ENCODE data around the gene TMEM141.

TMEM141 gene

GRCh38 chr9:136793086-136793946 lies 2.2 kb downstream of the TMEM141 start:
- Histone ChIP-seq H2AFZ (ENCODE audit: low read length) (no peak overlapping the region), H3K9me3 (ENCODE audit: low read length) (no peaks in the 10 kb centered on the region), H3F3A (ENCODE audit: insufficient read depth, low read length) (no peaks in the 10 kb centered on the region), H4K20me1 (ENCODE audit: insufficient read depth, low read length) (no peaks in the 10 kb centered on the region), H3K27me3 (ENCODE audit: insufficient read depth, low read length) (no peaks in the 10 kb centered on the region), H3K4me2 (ENCODE audit: low read length) (no peak overlapping the region), H3K9me2 (ENCODE audit: low read depth, low read length) (no peaks in the 10 kb centered on the region), H3K79me2 (ENCODE audit: insufficient read depth, low read length) (no peaks in the 10 kb centered on the region), H3K4me1 (ENCODE audit: insufficient read depth, low read length, severe bottlenecking) (peaks cover 33% of the 10 kb centered on the region), H3K36me3 (ENCODE audit: insufficient read depth, low read length) (peaks cover 10% of the 10 kb centered on the region), H3K9ac (ENCODE audit: low read length) (no peak overlapping the region; the same call in 1 of the 2 replicates), H3K4me3 (ENCODE audit: low read depth, low read length, poor library complexity, severe bottlenecking) (no peak overlapping the region), H3K27ac (ENCODE audit: low read depth, low read length, poor library complexity, severe bottlenecking) (no peak overlapping the region)
- TF ChIP-seq CTCF (IDR thresholded peaks at IDR 0.05; ENCODE audit: low read length) (no peak), EZH2 (IDR thresholded peaks at IDR 0.05; ENCODE audit: borderline replicate concordance, low read length) (no peak)

GRCh38 chr9:136794281-136794999 lies 3.3 kb downstream of the TMEM141 start:
- Histone ChIP-seq H3K27ac (ENCODE audit: low read depth, low read length, poor library complexity, severe bottlenecking) (no peak overlapping the region), H3K4me2 (ENCODE audit: low read length) (no peak overlapping the region), H3K9me2 (ENCODE audit: low read depth, low read length) (no peaks in the 10 kb centered on the region), H3K9me3 (ENCODE audit: low read length) (no peaks in the 10 kb centered on the region), H3K4me1 (ENCODE audit: insufficient read depth, low read length, severe bottlenecking) (peaks cover 30% of the 10 kb centered on the region), H3K79me2 (ENCODE audit: insufficient read depth, low read length) (no peaks in the 10 kb centered on the region), H2AFZ (ENCODE audit: low read length) (no peak overlapping the region), H4K20me1 (ENCODE audit: insufficient read depth, low read length) (no peaks in the 10 kb centered on the region), H3K36me3 (ENCODE audit: insufficient read depth, low read length) (peaks cover 10% of the 10 kb centered on the region), H3K9ac (ENCODE audit: low read length) (no peak overlapping the region), H3K4me3 (ENCODE audit: low read depth, low read length, poor library complexity, severe bottlenecking) (no peak overlapping the region), H3K27me3 (ENCODE audit: insufficient read depth, low read length) (peaks cover 6% of the 10 kb centered on the region; the same call in 1 of the 2 replicates), H3F3A (ENCODE audit: insufficient read depth, low read length) (no peaks in the 10 kb centered on the region)
- TF ChIP-seq EZH2 (IDR thresholded peaks at IDR 0.05; ENCODE audit: borderline replicate concordance, low read length), result no peak
- TF ChIP-seq CTCF (IDR thresholded peaks at IDR 0.05; ENCODE audit: low read length), result no peak

- H2AFZ ChIP-seq (ENCODE audit: low read length), result no peak overlapping the region
- TF ChIP-seq CTCF (IDR thresholded peaks at IDR 0.05; ENCODE audit: low read length) (no peak), EZH2 (IDR thresholded peaks at IDR 0.05; ENCODE audit: borderline replicate concordance, low read length) (no peak)
- no peaks in the 10 kb centered on the region for H3K79me2 ChIP-seq (ENCODE audit: insufficient read depth, low read length)
- no peak overlapping the region for H3K4me2 ChIP-seq (ENCODE audit: low read length)
- H3K9me2 ChIP-seq (ENCODE audit: low read depth, low read length), result no peaks in the 10 kb centered on the region
- peaks cover 8% of the 10 kb centered on the region; the same call in 1 of the 2 replicates for H3K27me3 ChIP-seq (ENCODE audit: insufficient read depth, low read length)
- H3K4me1 ChIP-seq (ENCODE audit: insufficient read depth, low read length, severe bottlenecking), result peaks cover 35% of the 10 kb centered on the region
- no peaks in the 10 kb centered on the region for H3F3A ChIP-seq (ENCODE audit: insufficient read depth, low read length)
- peaks cover 10% of the 10 kb centered on the region for H3K36me3 ChIP-seq (ENCODE audit: insufficient read depth, low read length)
- no peaks in the 10 kb centered on the region for H3K9me3 ChIP-seq (ENCODE audit: low read length)
- H3K27ac ChIP-seq (ENCODE audit: low read depth, low read length, poor library complexity, severe bottlenecking), result no peak overlapping the region
- H3K4me3 ChIP-seq (ENCODE audit: low read depth, low read length, poor library complexity, severe bottlenecking), result no peak overlapping the region
- H3K9ac ChIP-seq (ENCODE audit: low read length), result no peak overlapping the region
- H4K20me1 ChIP-seq (ENCODE audit: insufficient read depth, low read length), result no peaks in the 10 kb centered on the region
Measured at GRCh38 chr9:136795000-136795348, 3.8 kb downstream of the TMEM141 start.

All from OCI-LY1 (cell line).